ENCODE data around the gene SIN3B.

Gene SIN3B

GRCh38 chr19:16824658-16825311 lies 4.4 kb upstream of the SIN3B start:
- DNase-seq, result no peak

DNA sequence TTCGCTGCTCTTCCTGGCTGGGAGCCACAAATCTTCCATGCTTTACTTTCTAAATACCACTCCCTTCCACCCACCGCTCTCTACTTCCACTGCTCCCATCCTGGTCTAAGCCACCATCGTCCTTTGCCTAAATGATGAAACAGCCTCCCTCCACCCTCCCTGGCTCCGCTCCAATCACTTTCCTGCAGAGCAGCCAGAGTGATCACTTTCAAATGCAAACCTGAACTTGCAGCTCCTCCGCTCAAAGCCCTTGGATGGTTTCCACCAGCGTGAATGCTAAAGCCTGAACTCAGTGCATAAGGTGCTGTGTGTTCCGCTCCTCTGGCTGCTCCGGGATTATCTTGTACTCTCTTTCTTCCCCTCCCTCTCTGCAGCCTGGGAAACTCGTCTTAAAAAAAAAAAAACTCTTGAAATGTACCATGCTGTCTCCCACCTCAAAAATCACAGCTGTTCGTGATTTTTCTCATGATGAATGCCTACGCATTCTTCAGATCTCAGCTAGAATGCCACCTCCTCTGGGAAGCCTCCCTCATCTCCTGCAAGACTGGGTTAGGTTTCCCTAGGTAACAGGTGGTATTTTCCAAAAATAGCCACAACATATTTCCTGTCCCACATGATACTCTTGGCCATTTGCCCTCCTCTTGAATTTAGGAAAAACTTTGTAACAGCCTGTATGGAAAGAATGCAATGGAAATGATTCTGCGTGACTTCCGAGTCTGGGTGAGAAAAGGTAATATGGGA lies 3.7 kb upstream of the SIN3B start:
- DNase-seq, result no peak

DNA sequence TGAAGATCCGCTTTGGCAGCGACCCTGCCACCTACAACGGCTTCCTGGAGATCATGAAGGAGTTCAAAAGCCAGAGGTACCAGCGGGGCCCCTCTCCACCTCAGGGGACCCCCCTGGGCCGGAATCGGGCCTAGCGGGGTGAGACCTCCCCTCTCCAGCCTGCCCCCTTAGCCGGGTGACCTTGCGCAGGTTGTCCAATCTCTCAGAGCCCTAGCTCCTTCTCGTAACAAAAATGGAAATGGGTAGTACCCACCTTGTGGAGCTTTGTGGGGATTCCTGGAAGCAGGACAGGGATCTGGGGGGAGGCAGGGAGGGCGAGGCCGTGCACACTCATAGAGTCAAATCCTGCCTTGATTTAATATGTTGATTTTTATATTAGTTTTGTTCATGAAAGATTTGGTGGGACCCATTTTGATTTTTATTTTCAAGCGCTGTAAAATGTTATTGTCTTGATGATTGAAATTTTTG lies 658 bp downstream of the SIN3B start:
- DNase-seq, result no peak

DNA sequence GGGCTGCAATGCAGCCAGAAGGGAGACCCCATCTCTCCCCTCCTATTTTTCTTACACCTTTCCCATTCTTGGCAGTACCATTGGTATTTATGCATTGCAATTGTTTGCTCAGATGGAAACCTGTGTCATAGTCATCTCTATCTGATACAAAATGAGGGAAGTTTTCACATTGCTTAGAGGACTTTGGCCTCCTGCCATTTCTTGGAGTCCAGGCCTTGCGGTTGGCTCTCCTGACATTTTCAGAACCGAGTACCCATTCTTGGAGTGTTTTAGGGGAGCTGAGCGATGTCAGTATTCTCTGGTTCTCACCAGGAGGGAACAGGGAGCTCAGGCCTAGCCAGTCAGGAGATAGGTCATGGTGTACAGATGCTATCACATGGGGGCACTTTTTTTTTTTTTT lies 1.5 kb downstream of the SIN3B start:
- DNase-seq, result no peak

DNA sequence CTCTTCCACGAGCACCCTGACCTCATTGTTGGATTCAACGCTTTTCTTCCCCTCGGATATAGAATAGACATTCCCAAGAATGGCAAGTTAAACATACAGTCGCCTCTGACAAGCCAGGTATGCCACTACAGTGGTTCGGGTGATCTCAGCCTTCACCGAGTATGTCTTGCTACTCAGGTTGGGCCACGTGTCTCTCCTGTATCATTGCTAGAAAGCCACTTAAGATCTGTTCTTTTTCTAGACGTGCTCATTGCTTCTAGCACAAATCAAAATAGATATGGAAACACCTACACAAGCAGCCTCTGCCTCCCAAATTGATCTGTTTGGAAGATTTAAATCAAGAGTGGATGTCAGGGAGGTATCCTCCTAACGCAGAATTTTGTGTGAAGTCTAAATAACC lies 2.3 kb downstream of the SIN3B start:
- DNase-seq, result no peak

- no peak for DNase-seq
Measured at GRCh38 chr19:16834747-16835146, 5.5 kb downstream of the SIN3B start.

- DNase-seq, result no peak
Measured at GRCh38 chr19:16836115-16837034, 7.2 kb downstream of the SIN3B start.

DNA sequence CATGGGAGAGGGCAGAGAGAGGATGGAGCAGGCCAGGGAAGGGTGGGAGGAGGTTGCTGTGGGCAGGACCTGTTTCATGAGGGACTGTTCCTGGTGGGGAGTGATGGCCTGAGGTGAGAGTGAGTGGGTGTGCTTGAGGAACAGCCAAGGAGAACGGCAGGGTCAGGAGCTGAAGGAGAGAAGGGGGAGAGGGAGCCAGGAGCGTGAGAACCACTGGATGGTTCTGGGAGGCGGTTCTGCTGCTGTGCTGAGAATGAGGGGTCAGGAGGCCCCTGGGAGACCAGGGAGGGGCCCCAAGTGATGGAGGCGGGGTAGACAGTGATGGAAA lies 7.8 kb downstream of the SIN3B start:
- DNase-seq, result no peak

- no peak for DNase-seq
Measured at GRCh38 chr19:16841391-16841926, 12.3 kb downstream of the SIN3B start.

- no peak for DNase-seq
Measured at GRCh38 chr19:16846901-16847300, 17.7 kb downstream of the SIN3B start.

DNA sequence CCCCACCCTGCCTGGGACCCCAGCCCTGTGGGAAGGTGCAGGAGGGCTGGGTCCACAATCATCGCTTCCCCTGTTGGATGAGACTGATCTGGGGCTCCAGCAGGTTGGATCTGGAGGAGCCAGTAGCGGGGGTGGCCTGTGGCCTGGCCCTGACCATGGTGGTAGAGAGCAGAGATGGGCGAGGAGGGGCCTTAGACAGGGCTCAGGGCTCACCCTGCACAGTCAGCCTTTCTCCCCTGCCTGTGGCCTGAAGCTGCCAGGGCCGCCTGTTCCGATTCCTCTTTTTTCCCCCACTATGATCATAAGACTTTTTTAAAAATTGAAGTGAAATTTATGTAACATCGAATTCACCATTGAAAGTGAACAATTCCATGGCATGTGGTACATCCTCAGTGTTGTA lies 18.2 kb downstream of the SIN3B start:
- no peak for DNase-seq

GRCh38 chr19:16849168-16849567 lies 20.0 kb downstream of the SIN3B start:
- no peak for DNase-seq

DNA sequence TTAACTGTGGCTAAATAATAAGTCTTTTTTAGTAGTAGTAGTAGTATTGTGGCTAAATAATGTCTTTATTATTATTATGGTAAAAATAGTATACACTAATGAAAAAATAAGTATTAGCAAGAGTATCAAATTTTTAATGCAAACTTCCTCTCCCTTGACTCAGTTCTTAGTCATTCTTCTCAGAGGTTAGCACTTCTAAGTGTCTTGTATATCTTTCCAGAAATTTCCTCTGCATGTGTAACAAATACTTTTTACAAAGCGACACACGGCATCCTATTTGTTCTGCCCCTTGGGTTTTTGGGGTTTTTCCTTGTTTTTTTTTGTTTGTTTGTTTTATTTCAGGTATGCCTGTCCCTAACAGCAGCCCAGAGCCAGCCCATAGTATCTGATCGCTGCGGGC lies 20.9 kb downstream of the SIN3B start:
- no peak for DNase-seq

GRCh38 chr19:16851031-16851712 lies 22.0 kb downstream of the SIN3B start:
- no peak for DNase-seq

GRCh38 chr19:16853066-16853465 lies 23.9 kb downstream of the SIN3B start:
- DNase-seq, result no peak

DNA sequence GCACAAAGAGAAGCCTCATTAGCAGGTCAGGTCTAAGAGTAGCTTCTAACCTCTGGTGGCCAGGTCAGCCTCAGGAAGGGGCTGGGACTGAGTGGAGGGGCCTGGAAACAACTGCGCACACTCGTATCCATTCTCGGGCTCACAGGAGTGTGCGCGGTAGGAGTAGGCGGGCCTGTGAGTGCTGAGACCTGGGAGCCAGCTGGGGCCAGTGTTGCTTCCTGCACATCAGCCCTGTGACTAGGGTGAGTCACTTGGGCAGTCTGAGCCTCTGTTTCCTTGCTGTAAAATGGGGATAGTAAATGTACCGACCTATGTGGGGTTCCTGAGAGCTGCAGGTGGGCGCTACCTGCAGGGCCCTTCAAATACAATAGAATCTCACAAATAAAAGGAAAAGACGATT lies 26.9 kb downstream of the SIN3B start:
- DNase-seq, result no peak

GRCh38 chr19:16859626-16860025 lies 30.4 kb downstream of the SIN3B start:
- no peak for DNase-seq

- no peak for DNase-seq
Measured at GRCh38 chr19:16860118-16860517, 30.9 kb downstream of the SIN3B start.

GRCh38 chr19:16861011-16861410 lies 31.8 kb downstream of the SIN3B start:
- DNase-seq, result no peak

- no peak for DNase-seq
Measured at GRCh38 chr19:16861834-16862233, 32.6 kb downstream of the SIN3B start.

DNA sequence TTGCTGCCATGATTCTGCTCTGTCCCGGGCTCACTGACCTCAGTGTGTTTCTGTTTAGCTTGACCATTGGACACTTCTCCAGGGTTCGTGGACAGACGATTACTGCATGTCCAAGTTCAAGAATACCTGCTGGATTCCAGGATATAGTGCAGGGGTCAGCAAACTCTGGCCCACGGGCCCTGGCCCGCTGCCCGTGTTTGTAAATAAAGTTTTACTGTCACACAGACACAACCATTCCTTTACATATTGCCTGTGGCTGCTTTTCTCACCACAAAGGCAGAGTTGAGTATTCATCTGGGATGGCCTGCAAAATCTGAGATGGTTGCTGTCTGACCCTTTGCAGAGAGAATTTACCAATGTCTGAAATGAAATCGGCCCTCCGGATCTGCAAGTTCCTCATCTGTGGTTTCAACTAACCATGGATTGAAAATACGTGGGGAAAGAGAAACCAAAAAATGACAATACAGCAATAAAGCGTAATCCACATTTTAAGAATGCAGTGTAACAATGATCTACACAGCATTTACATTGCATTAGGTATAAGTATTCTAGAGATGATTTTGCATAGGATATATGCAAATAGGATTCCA lies 33.7 kb downstream of the SIN3B start:
- DNase-seq, result no peak

- DNase-seq, result no peak
Measured at GRCh38 chr19:16867211-16867610, 38.0 kb downstream of the SIN3B start.

All from NCI-H1417 treated with DMSO at 0.1 percent for 48 hours (cell line).